NCI-H82 treated with DMSO at 0.1 percent for 48 hours (cell line): ENCODE measurements around the gene INPPL1.

Experiments used
- DNase-seq: peaks from one replicate; lab custom pipeline; 2025; ENCODE audit not compliant: unreplicated experiment; lab: John Stamatoyannopoulos, UW

INPPL1 gene

GRCh38 chr11:72217841-72218240 lies 6.7 kb upstream of the INPPL1 start:
- DNase-seq = no peak

DNA sequence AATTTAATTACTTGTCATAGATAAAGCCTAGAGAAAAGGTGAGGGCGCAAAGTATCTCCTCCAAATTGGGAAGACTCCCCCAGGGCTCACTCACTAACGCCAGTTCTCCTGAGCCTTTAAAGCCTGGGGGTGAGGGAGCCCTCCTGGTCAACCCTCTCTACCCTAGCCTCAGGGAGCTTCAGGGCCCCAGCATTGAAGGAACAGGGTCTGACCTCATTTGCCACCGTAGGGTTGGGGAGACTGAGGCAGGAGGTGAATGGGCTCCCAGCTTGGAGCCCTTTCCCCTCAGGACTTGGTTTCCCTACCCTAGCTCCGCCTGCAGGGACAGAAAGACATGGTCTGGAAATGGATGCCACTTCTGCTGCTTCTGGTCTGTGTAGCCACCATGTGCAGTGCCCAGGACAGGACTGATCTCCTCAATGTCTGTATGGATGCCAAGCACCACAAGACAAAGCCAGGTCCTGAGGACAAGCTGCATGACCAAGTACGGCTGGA lies 6.3 kb upstream of the INPPL1 start:
- DNase-seq = no peak

- no peak for DNase-seq
Measured at GRCh38 chr11:72220696-72221363, 3.7 kb upstream of the INPPL1 start.

DNA sequence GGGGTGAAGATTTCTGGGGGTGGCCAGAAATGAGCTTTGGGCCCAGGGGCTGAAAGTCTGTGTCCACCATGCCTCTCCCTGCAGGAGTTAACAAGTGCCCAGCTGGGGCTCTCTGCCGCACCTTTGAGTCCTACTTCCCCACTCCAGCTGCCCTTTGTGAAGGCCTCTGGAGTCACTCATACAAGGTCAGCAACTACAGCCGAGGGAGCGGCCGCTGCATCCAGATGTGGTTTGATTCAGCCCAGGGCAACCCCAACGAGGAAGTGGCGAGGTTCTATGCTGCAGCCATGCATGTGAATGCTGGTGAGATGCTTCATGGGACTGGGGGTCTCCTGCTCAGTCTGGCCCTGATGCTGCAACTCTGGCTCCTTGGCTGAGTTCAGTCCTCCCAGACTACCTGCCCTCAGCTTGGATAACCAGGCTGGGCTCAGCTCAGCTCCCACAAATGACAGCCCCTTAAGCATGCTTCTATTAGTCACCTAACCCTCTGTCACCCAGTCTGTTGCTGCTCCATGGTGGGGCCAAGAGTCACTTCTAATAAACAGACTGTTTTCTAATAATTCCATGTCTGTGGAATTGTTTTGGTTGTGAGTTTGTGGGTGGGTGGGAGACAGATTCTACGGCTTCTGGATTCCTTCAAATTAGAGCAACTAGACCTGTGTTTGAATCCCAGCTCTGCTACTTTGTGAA lies 3.0 kb upstream of the INPPL1 start:
- DNase-seq = no peak

GRCh38 chr11:72222106-72222891 lies 2.3 kb upstream of the INPPL1 start:
- DNase-seq = no peak

DNA sequence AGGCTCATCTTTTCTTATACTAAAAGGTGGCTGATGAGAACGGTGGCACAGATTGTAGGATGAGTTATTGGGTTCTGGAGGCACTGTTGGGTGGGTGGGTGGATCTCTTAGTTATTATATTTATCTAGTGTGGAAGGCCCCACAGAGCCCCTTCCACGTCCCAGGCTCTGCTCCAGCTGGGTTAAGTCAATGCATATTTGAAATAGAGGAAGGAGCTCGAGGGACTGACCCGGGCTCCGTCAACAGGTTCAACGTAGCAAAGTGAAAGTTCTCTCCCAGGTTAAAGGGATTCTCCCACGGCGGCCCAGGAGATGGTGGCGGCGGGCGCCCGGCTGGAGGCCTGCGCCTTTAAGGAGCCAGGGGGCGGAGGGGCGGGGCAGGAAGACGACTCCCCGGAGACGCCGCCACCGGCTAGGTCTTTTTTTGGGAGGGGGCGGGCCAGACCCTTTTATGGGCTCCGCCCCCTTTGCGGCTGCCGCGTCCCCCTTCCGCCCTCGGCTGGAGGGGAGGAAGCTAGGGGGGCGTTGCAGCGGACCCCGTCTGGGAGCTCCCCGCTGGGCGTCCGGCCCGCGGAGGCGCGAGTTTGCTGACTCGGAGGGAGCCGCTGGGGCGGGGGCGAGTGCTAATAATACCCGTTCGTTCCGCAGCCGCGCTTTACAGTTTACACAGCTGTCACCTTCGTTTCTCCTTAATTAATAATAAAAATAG lies 1.5 kb upstream of the INPPL1 start:
- DNase-seq = peak; percentile 75

- no peak for DNase-seq
Measured at GRCh38 chr11:72223615-72224563, 678 bp upstream of the INPPL1 start.

GRCh38 chr11:72225411-72225951 lies 914 bp downstream of the INPPL1 start:
- DNase-seq = no peak

DNA sequence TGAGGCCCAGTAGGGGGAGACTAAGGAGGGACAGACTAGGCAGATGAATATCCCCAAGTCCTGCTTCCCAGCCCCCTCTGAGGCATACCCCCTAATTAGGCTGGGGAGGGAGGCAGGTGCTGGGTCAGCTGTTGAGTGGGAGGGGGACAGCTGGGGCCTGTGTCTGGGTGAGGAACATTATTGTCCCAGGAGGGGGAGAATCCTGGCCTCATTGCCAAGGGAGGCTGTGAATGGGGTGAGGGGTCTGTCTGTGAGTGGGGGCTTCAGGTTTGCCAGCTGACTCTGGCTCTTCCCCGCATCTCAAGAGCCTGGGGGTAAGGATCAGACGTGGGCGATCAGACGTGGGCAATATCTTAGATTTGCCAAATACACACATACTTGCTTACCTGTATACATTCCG lies 2.1 kb downstream of the INPPL1 start:
- no peak for DNase-seq

DNA sequence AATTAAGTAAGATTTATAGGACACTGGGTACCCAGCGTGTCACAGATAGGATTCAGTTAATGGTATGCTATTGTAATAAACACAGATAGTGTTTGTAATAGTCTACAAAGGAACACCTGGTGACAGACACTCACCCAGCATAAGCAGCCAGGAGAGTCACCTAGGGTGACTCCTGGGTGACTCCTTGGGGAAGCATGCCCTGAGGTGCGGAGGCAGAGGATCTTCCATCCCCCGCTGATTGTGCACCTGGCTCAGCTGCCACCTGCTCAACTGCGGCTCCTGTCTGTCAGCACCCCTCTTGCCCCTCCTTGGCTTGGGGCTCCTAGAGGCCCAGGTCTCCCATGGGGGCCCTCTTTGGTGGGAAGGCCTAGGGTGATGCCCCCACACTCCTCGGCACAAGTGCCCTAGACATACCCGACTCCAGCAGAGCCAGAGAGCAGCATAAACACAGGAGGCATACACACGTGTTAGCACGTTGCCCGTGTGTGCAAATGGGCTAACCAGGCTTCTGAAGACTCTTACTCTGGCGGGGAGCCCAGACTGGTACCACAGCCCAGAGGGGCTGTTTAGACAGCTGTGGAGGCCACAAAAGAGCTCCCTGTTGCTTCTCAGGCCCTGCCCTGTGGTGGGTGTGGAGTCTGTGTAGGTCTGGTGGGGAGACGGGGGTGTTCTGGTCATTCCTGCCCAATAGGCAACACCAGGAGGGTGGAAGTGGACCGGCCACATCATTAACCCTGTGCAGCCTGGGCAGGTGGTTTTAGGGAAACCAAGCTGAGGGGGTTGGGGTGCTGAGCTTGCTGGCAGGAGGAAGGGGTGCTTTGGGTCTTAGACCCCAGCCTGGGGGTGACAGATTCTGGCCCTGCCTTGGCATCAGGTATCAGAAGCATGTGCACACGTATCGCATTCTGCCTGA lies 3.0 kb downstream of the INPPL1 start:
- no peak for DNase-seq

DNA sequence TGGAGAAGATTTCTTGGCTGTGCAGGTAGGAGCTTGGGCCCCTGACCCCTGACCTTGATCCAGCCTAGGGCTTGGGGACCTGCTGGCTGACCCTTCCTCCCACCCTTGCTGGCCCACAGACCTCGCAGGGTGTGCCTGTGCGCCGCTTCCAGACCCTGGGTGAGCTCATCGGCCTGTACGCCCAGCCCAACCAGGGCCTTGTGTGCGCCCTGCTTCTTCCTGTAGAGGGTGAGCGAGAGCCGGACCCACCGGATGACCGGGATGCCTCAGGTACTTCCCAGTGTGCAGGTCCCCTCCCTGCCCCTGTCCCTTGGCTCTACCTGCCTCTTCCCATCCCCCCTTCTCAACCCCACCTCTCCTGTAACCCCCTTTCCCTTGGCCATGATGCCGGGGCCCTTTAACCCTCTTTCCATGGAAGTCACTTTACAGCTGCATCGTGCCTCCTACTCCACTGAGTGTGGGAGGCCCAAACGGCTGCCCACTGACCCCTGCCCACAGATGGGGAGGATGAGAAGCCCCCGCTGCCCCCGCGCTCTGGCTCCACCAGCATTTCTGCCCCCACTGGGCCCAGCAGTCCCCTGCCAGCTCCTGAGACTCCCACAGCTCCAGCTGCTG lies 3.8 kb downstream of the INPPL1 start:
- no peak for DNase-seq

DNA sequence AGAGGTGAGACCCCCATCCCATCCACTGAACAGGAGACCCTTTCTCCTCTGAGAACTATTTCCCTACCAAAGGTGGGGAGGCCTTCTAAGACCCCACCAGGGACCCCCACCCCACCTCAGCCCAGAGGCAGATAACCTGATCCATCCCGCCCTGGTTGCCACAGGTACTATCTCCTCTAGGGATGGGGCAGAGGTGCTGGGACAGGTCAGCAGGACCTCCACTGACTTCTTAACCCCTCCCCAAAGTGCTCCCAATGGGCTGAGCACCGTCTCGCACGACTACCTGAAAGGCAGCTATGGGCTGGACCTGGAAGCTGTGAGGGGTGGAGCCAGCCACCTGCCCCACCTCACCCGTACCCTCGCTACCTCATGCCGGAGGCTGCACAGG lies 4.3 kb downstream of the INPPL1 start:
- DNase-seq = no peak

DNA sequence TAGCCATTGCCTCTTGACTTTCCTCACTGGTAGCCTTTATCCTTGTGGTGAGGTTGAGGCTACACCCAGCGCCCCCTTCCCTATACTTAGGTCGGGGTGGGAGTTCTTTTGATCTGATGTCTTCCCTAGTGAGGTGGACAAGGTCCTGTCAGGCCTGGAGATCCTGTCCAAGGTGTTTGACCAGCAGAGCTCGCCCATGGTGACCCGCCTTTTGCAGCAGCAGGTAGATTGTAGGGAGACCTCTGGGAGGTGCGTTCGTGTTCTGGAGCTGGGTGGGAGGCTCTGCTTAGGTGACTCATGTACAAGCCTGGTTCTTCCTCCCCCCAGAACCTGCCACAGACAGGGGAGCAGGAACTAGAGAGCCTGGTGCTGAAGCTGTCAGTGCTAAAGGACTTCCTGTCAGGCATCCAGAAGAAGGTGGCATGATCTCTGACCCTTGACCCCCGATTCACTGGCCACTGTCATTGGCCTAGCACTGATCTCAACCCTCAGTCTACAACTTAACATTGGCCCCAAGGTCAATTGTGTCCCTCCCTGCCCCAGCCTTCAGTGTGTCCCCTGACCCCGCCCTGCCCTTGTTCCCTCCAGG lies 4.9 kb downstream of the INPPL1 start:
- no peak for DNase-seq

DNA sequence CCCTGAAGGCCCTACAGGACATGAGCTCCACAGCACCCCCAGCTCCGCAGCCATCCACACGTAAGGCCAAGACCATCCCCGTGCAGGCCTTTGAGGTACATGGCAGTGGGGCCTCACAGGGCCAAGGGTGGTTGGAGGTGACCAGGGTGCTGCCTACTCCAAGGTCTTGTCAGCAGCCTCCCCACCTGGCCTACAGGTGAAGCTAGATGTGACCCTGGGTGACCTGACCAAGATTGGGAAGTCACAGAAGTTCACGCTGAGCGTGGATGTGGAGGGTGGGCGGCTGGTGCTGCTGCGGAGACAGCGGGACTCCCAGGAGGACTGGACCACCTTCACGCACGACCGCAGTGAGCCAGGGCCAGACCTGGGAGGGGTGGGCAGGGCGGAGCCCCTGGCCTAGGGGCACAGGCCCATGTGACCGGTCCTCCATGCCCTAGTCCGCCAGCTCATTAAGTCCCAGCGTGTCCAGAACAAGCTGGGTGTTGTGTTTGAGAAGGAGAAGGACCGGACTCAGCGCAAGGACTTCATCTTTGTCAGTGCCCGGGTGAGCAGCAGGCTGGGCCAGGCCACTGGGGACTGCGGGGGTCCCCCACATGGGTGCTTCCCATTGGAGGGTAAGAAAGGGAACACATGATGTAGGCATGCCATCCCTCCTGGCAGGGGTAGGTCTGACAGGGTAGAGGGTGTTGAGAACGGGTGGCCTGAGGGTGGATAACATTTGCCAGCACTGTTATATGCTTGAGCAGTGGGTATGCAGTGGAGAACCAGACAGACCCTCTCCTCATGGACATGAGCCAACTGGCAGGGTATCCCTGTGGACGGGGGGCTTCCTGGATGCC lies 5.6 kb downstream of the INPPL1 start:
- DNase-seq = no peak

DNA sequence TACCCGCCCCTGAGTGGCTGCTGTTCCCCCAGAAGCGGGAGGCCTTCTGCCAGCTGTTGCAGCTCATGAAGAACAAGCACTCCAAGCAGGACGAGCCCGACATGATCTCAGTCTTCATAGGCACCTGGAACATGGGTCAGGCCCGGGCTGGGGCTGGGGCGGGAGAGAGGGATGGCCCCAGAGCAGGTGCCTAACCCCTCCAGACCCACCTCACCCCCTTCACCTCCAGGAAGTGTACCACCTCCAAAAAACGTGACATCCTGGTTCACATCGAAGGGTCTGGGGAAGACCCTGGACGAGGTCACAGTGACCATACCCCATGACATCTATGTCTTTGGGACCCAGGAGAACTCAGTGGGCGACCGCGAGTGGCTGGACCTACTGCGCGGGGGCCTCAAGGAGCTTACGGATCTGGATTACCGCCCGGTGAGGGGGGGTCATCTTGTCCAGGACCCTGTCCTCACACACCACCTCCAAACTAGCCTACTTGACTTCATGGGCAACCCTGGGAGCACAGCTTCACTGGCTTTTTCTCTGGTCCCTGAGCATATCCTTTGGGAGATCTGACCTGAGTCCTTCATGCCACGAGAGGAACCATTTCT lies 6.3 kb downstream of the INPPL1 start:
- no peak for DNase-seq

DNA sequence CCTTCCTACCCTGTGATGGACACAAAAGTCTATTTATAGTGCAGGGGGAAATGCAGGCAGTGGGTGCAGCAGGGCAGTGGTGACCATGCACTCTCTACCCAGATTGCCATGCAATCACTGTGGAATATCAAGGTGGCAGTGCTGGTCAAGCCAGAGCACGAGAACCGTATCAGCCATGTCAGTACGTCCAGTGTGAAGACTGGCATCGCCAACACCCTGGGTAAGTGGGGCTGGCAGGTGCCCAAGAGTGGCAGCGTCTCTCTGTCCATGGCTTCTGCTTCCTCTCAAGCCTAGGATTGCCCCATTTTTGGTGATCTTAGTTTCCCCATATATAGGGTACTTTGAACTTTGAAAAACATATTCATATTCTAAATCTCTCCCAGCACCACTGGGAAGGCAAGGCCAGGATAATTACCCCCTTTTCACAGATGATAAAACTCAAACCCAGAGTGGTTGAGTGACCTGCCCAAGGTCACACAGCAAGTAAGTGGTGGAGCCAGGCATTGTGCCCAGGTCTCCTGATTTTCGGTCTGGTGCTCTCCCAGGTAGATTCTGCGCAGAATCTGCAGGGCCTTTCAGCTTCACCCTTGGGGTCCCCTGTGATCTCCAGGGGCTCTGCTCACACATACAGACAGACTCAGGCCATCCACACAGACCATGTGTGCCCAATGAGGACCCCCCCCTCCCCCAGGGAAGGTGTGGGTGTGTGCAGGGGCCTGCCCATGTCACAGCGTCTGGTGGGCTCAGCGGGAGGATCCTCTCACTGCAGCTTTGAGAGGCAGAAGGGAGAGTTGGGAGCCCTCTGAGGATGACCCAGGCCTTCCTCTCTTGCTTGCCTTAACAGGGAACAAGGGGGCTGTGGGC lies 7.1 kb downstream of the INPPL1 start:
- no peak for DNase-seq
